H1 (cell line): ENCODE results near the gene SPTBN1.
A peak's percentile ranks its signal among the peaks of the same experiment; 100 is the strongest.

ENCODE experiments used
- ASH2L ChIP-seq: fragments of 200-600, 300-600 bp; sonication (generic); IDR thresholded peaks from one replicate; pipeline ENCODE4 v1.7.1; 2017; ENCODE audit warnings: low read length
- CHD1 ChIP-seq: IDR thresholded peaks from 2 replicates; pipeline ENCODE4 v1.6.1; 2012; ENCODE audit warnings: low read depth, low read length, improper control_type of control experiment
- CHD2 ChIP-seq: IDR thresholded peaks from 2 replicates; pipeline ENCODE4 v1.6.1; 2012; ENCODE audit warnings: low read length, improper control_type of control experiment
- EZH2 ChIP-seq: fragments of 200-600 bp; sonication (generic); IDR thresholded peaks from 2 replicates; pipeline ENCODE4 v1.7.1; 2012; ENCODE audit warnings: low read depth, mild to moderate bottlenecking, moderate library complexity, low read length, inconsistent platforms; ENCODE audit not compliant: severe bottlenecking
- KDM1A ChIP-seq: fragments of 200-600, 300-600 bp; sonication (generic); IDR thresholded peaks from 2 replicates; pipeline ENCODE4 v1.7.1; 2016; ENCODE audit warnings: mild to moderate bottlenecking, low read length, borderline replicate concordance
- KDM5A ChIP-seq: fragments of 200-600 bp; IDR thresholded peaks from 2 replicates; pipeline ENCODE4 v1.7.1; 2012; ENCODE audit warnings: mild to moderate bottlenecking, low read length, inconsistent platforms, mixed read lengths
- NRF1 ChIP-seq: IDR thresholded peaks from 2 replicates; pipeline ENCODE4 v1.6.1; 2011; ENCODE audit warnings: mild to moderate bottlenecking, low read depth, low read length, improper control_type of control experiment
- POLR2A ChIP-seq, 2 experiments: IDR thresholded peaks; 1 replicate in 1 of 2; 2 replicates in 1 of 2; pipeline ENCODE4 v1.6.1; 2011; ENCODE audit warnings: low read depth in 2 of 2, low read length in 2 of 2, mild to moderate bottlenecking in 2 of 2; ENCODE audit errors: control extremely low read depth in 1 of 2
- POLR2AphosphoS5 ChIP-seq: IDR thresholded peaks from 2 replicates; pipeline ENCODE4 v1.6.1; 2011; ENCODE audit warnings: low read depth, low read length
- RFX5 ChIP-seq: IDR thresholded peaks from 2 replicates; pipeline ENCODE4 v1.6.1; 2011; ENCODE audit warnings: low read depth, low read length, improper control_type of control experiment, borderline replicate concordance
- SIN3A ChIP-seq, 2 experiments: IDR thresholded peaks in 1 of 2; conservative IDR thresholded peaks in 1 of 2; 2 replicates each; pipeline ENCODE4 v1.6.1; 2011 to 2012; ENCODE audit warnings: low read length in 2 of 2, improper control_type of control experiment in 1 of 2, low read depth in 1 of 2, mild to moderate bottlenecking in 1 of 2
- SP1 ChIP-seq: IDR thresholded peaks from 2 replicates; pipeline ENCODE4 v1.6.1; 2011; ENCODE audit warnings: low read depth, low read length
- TF ChIP-seq, protein P1 (sequence below), 3 experiments: IDR thresholded peaks; 1 replicate in 2 of 3; 2 replicates in 1 of 3; pipeline versions ENCODE4 v1.5.1 to v1.6.1; 2011; ENCODE audit warnings: low read length in 3 of 3, mild to moderate bottlenecking in 3 of 3, inconsistent platforms in 2 of 3, low read depth in 1 of 3, moderate library complexity in 1 of 3; ENCODE audit not compliant: insufficient read depth in 1 of 3; ENCODE audit errors: control extremely low read depth in 1 of 3
- TF ChIP-seq, protein P2 (sequence below): IDR thresholded peaks from 2 replicates; pipeline ENCODE4 v1.6.1; 2012; ENCODE audit warnings: inconsistent platforms

DNA sequence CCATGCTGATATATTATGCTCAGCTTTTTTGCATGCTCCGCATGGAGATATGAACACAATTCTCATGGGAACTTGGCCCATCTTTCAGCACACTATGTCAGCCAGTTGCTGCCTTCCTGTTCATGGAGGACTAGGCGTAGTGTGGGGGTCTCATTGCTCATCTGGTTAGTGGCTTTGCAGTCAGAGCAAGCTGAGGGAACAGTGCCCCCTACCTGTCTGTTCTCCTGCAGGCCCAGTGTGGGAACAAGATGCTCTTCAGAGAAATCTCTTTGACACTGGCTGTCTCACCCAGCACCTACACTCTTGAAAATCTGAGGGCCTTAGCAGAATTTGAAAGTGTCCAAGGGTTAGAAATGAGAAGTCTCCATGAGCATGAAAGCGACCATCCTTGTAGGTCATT, 47.1 kb downstream of the SPTBN1 start:
- TF ChIP-seq CHD2 (no peak), EZH2 (no peak), NRF1 (no peak), SIN3A (conservative IDR thresholded peaks at IDR 0.05 in 1 of 2, IDR thresholded peaks at IDR 0.05 in 1 of 2; ENCODE audit: low read depth in 1 of 2, low read length in 2 of 2) (no peak), SP1 (no peak), POLR2AphosphoS5 (no peak), RFX5 (no peak), POLR2A (IDR thresholded peaks at IDR 0.05; ENCODE audit: control extremely low read depth in 1 of 2, low read depth in 2 of 2, low read length in 2 of 2) (no peak), KDM1A (no peak), ASH2L (no peak), CHD1 (no peak), KDM5A (no peak)
- TF ChIP-seq, protein P1, sequence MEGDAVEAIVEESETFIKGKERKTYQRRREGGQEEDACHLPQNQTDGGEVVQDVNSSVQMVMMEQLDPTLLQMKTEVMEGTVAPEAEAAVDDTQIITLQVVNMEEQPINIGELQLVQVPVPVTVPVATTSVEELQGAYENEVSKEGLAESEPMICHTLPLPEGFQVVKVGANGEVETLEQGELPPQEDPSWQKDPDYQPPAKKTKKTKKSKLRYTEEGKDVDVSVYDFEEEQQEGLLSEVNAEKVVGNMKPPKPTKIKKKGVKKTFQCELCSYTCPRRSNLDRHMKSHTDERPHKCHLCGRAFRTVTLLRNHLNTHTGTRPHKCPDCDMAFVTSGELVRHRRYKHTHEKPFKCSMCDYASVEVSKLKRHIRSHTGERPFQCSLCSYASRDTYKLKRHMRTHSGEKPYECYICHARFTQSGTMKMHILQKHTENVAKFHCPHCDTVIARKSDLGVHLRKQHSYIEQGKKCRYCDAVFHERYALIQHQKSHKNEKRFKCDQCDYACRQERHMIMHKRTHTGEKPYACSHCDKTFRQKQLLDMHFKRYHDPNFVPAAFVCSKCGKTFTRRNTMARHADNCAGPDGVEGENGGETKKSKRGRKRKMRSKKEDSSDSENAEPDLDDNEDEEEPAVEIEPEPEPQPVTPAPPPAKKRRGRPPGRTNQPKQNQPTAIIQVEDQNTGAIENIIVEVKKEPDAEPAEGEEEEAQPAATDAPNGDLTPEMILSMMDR (IDR thresholded peaks at IDR 0.05; ENCODE audit: control extremely low read depth in 1 of 3, insufficient read depth in 1 of 3, low read depth in 1 of 3, low read length in 3 of 3): peak; percentile 81 to 93 (median 84)
- TF ChIP-seq, protein P2, sequence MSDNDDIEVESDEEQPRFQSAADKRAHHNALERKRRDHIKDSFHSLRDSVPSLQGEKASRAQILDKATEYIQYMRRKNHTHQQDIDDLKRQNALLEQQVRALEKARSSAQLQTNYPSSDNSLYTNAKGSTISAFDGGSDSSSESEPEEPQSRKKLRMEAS: no peak
